SU-DHL-6 (cell line): ENCODE measurements around the gene WASF1.

ENCODE experiments used
- H2AFZ ChIP-seq: fragments of 200-600 bp; sonication (generic); 2 replicates; pipeline ENCODE4 v1.6.1; 2014; ENCODE audit warnings: low read depth, mild to moderate bottlenecking, moderate library complexity, mixed read lengths, antibody characterized with exemption, low read length; ENCODE audit not compliant: severe bottlenecking
- H3F3A ChIP-seq: fragments of 200-600 bp; shearing (Covaris generic); 2 replicates; pipeline ENCODE4 v1.6.0; 2016; ENCODE audit warnings: antibody characterized with exemption, mild to moderate bottlenecking; ENCODE audit not compliant: insufficient read depth
- H3K27ac ChIP-seq: fragments of 200-600 bp; sonication (generic); 2 replicates; pipeline ENCODE4 v1.5.1; 2016; ENCODE audit warnings: low read depth, mild to moderate bottlenecking, low read length, moderate library complexity, mixed read lengths
- H3K27me3 ChIP-seq: fragments of 200-600 bp; sonication (generic), shearing (Covaris generic); 2 replicates; pipeline ENCODE4 v1.6.0; 2014; ENCODE audit warnings: mild to moderate bottlenecking, low read length
- H3K36me3 ChIP-seq: fragments of 200-600 bp; sonication (generic); 2 replicates; pipeline ENCODE4 v1.6.1; 2014; ENCODE audit warnings: mild to moderate bottlenecking, low read length, mixed read lengths
- H3K4me2 ChIP-seq: fragments of 300-600, 200-600 bp; shearing (Covaris generic), sonication (generic); 2 replicates; pipeline ENCODE4 v1.6.0; 2014; ENCODE audit warnings: low read length, low read depth, mild to moderate bottlenecking; ENCODE audit not compliant: poor library complexity, severe bottlenecking
- H3K4me3 ChIP-seq: fragments of 200-600 bp; sonication (generic); 2 replicates; pipeline ENCODE4 v1.5.1; 2014; ENCODE audit warnings: antibody characterized with exemption, low read length, mild to moderate bottlenecking, mixed read lengths; ENCODE audit not compliant: insufficient read depth, poor library complexity, severe bottlenecking
- H3K79me2 ChIP-seq: fragments of 200-600 bp; sonication (generic); 2 replicates; pipeline ENCODE4 v1.6.1; 2014; ENCODE audit warnings: mild to moderate bottlenecking, low read length, moderate library complexity; ENCODE audit not compliant: insufficient read depth
- H3K9ac ChIP-seq: fragments of 200-600 bp; sonication (generic); 2 replicates; pipeline ENCODE4 v1.7.0; 2014; ENCODE audit warnings: mild to moderate bottlenecking, low read length
- H3K9me2 ChIP-seq: fragments of 200-600 bp; sonication (generic); replicated peaks from 2 replicates; pipeline ENCODE4 v1.6.1; 2014; ENCODE audit warnings: low read length; ENCODE audit not compliant: insufficient read depth
- H3K9me3 ChIP-seq: fragments of 200-600 bp; sonication (generic); 2 replicates; pipeline ENCODE4 v1.6.1; 2014; ENCODE audit warnings: low read length, mixed read lengths; ENCODE audit not compliant: insufficient read depth
- H4K20me1 ChIP-seq: fragments of 200-600 bp; sonication (generic); 2 replicates; pipeline ENCODE4 v1.6.1; 2014; ENCODE audit warnings: low read depth, mild to moderate bottlenecking, antibody characterized with exemption, low read length, moderate library complexity, mixed read lengths
- EZH2phosphoT487 ChIP-seq: fragments of 200-600 bp; sonication (generic), shearing (Covaris generic); conservative IDR thresholded peaks from 2 replicates; pipeline ENCODE4 v1.6.1; 2018; ENCODE audit warnings: mild to moderate bottlenecking, antibody characterized with exemption, low read length, moderate library complexity, mixed read lengths
- TF ChIP-seq, protein P1 (sequence below): fragments of 200-600 bp; sonication (generic); IDR thresholded peaks from one replicate; pipeline ENCODE4 v1.5.1; 2017; ENCODE audit warnings: antibody characterized with exemption, mild to moderate bottlenecking, low read length, moderate library complexity; ENCODE audit not compliant: insufficient read depth, poor library complexity, severe bottlenecking

Gene WASF1

DNA sequence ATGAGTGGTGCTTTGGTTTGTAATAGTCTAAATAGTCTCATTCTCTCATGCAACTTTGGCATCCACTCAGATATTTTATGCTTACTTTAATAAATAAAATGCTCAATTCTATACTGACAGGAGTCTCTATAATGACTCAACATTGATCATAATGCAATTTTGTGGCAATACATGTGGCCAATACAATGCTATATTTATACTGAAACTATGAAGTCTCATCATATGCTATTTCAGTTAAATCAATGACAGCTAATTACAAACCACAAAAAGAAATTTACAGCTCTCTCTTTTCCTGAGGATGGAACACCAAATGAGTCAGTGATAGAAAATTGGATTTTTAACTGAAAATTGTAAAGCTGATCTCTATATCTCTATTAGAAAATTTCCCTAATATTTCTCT lies 77.1 kb downstream of the WASF1 start:
- no peak for TF ChIP-seq EZH2phosphoT487
- TF ChIP-seq, protein P1, sequence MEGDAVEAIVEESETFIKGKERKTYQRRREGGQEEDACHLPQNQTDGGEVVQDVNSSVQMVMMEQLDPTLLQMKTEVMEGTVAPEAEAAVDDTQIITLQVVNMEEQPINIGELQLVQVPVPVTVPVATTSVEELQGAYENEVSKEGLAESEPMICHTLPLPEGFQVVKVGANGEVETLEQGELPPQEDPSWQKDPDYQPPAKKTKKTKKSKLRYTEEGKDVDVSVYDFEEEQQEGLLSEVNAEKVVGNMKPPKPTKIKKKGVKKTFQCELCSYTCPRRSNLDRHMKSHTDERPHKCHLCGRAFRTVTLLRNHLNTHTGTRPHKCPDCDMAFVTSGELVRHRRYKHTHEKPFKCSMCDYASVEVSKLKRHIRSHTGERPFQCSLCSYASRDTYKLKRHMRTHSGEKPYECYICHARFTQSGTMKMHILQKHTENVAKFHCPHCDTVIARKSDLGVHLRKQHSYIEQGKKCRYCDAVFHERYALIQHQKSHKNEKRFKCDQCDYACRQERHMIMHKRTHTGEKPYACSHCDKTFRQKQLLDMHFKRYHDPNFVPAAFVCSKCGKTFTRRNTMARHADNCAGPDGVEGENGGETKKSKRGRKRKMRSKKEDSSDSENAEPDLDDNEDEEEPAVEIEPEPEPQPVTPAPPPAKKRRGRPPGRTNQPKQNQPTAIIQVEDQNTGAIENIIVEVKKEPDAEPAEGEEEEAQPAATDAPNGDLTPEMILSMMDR = no peak
- Histone ChIP-seq H3K9ac (no peak overlapping the region), H3K4me3 (no peak overlapping the region), H3K27me3 (no peaks in the 10 kb centered on the region), H3K36me3 (no peaks in the 10 kb centered on the region), H3K27ac (no peak overlapping the region), H3K4me2 (no peak overlapping the region), H3K9me2 (no peaks in the 10 kb centered on the region), H3F3A (no peaks in the 10 kb centered on the region), H4K20me1 (no peaks in the 10 kb centered on the region), H3K79me2 (no peaks in the 10 kb centered on the region), H2AFZ (no peak overlapping the region), H3K9me3 (no peaks in the 10 kb centered on the region)

DNA sequence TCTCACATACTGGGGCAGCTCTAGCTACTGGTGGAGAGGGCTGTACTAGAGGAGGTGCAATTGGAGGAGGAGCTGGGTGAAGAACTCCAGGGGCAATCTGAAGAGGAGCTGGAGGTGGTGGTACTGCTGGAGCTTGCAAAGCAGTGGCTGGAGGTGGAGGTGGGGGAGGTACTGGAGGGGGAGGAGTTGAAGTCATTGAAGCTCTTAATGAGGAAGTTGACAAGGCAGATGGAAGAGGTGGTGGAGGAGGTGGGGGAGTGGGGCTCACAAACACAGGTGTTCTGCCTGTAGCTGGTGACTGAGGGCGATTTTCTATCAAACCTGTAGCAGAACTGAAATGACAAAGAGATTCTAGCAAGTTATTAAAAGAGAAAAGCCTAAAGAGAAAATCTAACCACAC lies 77.6 kb downstream of the WASF1 start:
- H3K27me3 ChIP-seq = no peaks in the 10 kb centered on the region
- no peak overlapping the region for H2AFZ ChIP-seq
- no peaks in the 10 kb centered on the region for H3F3A ChIP-seq
- no peaks in the 10 kb centered on the region for H3K9me3 ChIP-seq
- H3K4me2 ChIP-seq = no peak overlapping the region
- no peaks in the 10 kb centered on the region for H3K36me3 ChIP-seq
- H3K9ac ChIP-seq = no peak overlapping the region
- no peaks in the 10 kb centered on the region for H3K79me2 ChIP-seq
- no peaks in the 10 kb centered on the region for H4K20me1 ChIP-seq
- no peaks in the 10 kb centered on the region for H3K9me2 ChIP-seq
- TF ChIP-seq, protein P1 = no peak
- no peak for TF ChIP-seq EZH2phosphoT487
- no peak overlapping the region for H3K27ac ChIP-seq
- no peak overlapping the region for H3K4me3 ChIP-seq

DNA sequence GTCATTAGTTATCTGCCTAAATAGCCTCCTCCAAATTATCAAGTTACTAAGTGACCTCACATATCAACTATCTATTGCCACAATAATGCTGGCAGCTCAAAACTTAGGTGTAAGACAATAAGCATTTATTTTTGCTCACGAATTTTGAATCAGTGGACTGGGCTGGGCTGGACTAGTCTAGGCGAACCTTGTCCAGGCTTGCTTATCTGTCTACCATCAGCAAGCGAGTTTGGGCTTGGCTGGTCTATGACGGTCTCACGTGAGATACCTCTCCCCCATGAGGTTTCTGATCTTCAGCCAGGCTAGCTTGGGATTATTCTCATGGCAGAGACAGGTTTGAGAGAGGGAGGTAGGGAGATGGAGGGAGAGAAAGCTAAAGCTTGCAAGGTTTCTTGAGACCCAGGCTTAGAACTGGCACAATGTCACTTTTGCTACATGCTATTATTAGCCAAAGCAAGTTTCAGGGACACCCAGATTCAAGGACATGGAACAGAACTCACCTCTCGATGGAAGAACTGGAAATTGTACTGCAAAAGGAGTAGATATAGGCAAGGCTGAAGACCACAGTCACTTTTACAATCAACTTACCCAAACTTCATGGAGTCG lies 80.9 kb downstream of the WASF1 start:
- Histone ChIP-seq H3K79me2 (no peaks in the 10 kb centered on the region), H3K4me2 (no peak overlapping the region), H3K9me3 (no peaks in the 10 kb centered on the region), H3K36me3 (no peaks in the 10 kb centered on the region), H3F3A (no peaks in the 10 kb centered on the region), H3K9ac (no peak overlapping the region), H3K27me3 (no peaks in the 10 kb centered on the region), H3K9me2 (no peaks in the 10 kb centered on the region), H3K4me3 (no peak overlapping the region), H4K20me1 (no peaks in the 10 kb centered on the region), H3K27ac (no peak overlapping the region), H2AFZ (no peak overlapping the region)
- TF ChIP-seq EZH2phosphoT487 = no peak
- TF ChIP-seq, protein P1 = no peak
